Adrenal gland (tissue), 5 donors: Measurements from ENCODE around the gene CCDC9.

Experiments used
- CTCF ChIP-seq, 6 experiments: fragments of 450-650 bp in 4 of 6; fragments of 200-600 bp in 2 of 6; sonication (generic) in 1 of 6; IDR thresholded peaks; 1 replicate in 5 of 6; 2 replicates in 1 of 6; pipeline versions ENCODE4 v1.5.1 to v1.8.0; 2016 to 2021; ENCODE audit warnings: antibody characterized with exemption in 6 of 6, mild to moderate bottlenecking in 2 of 6, moderate library complexity in 1 of 6
- POLR2A ChIP-seq, 2 donors: fragments of 450-650 bp; IDR thresholded peaks; one replicate each; pipeline ENCODE4 v1.6.1; 2017; ENCODE audit warnings: antibody characterized with exemption in 2 of 2, mild to moderate bottlenecking in 2 of 2, moderate library complexity in 1 of 2
- donor health status: DM: no; HTN: no; CAD: no.

GRCh38 chr19:47209319-47210179, 46.8 kb upstream of the CCDC9 start:
- no peak for TF ChIP-seq CTCF (IDR thresholded peaks at IDR 0.05)
- TF ChIP-seq POLR2A (IDR thresholded peaks at IDR 0.05): no peak
